SK-N-DZ (cell line): ENCODE measurements around the gene HSPA4L. TPM values are rescaled to one million over a fixed set of nuclear protein-coding genes. Genes with fewer than 3 reads are reported as not detected.

Experiments
- DNase-seq: peaks from one replicate; pipeline ENCODE4 v3.0.0-alpha.2; 2015; ENCODE audit warnings: low spot score
- polyA plus RNA-seq, 2 experiments: library from polyadenylated mRNA; depleted of rRNA; stranded (reverse); fragments of >200 nt; gene quantifications; 2 replicates each; pipeline ENCODE4 v1.2.3, GENCODE V29; 2014

HSPA4L gene
- 6.9 and 9.4 TPM in 2 replicates for polyA plus RNA-seq (2014; cell fraction: cytosol; rRNA removed)
- 4.4 and 5.6 TPM in 2 replicates for polyA plus RNA-seq (2014; cell fraction: nucleus; rRNA removed)

DNA sequence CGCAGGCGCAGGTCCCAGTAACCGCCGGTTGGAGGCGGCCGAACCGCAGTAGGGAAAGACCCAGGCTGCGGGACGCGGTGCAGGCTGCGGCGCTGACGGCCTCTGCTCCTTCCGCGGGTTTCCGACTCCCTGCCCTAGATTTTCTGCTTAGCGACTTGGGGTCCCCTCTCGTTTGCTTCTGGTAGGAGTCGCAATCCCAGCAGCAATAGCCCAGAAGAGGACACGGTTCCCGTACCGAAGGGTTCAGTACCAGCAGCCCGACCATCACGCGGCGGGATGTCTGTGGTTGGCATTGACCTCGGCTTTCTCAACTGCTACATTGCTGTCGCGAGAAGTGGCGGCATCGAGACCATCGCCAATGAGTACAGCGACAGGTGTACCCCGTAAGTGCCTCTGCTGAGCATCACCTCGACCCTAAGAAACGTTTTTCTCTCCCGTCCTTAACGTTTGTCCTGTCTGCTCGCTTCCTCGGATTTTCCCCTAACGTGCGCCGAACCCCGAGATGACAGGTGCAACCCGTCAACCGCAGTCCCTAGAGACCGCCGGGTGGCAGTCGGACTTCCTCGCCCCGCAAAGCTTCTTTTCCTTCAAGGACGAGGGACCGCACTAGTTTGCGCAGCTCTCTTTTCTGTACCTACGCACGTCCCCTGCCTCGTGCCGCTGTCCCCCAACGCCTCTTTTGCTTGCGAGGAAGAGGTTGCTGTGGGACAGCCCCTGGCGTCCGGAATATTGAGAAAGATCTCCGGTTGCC is at the start of gene HSPA4L:
Gene HSPA4L, plus strand, starts transcription at position 48 of the 751 bp plus-strand sequence. Its CDS starts 229 bp downstream, at position 277.
- DNase-seq: peak; percentile 82

DNA sequence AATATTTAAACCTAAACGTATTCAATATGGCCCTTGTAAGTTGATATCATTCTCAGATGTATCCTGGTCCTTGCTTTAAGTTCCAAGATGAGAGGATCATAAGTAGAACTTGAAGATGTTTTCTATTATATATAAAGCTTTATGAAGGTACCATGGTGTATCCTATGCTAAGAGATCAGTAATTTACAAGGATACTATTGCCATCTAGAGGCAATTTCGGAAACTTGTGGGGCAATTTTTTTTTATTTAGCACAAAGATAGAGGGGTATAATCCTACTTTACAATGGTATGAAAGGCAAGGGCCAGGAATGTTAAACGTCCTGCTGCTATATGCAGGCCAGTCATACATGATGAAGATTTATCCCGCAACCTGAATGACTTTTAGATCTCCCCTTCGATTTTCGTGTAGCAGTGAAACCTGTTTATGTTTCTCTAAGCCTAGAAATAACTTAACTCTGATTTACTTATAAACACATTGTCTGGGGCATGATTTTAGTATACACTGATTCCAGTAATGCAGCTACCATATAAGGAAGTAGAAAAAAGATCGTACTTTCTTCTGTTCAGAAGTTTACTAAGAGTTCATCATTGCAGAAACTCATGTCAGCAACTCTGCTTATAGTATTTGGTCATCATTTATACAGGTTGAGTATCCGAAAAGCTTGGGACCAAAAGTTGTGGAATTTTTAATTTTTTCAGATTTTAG is 49.3 kb upstream of the HSPA4L start:
- DNase-seq: peak; percentile 52

GRCh38 chr4:127734976-127735375 is 47.1 kb upstream of the HSPA4L start:
- no peak for DNase-seq

GRCh38 chr4:127737295-127737694 is 44.8 kb upstream of the HSPA4L start:
- DNase-seq: no peak

GRCh38 chr4:127741247-127741646 is 40.9 kb upstream of the HSPA4L start:
- DNase-seq: no peak

DNA sequence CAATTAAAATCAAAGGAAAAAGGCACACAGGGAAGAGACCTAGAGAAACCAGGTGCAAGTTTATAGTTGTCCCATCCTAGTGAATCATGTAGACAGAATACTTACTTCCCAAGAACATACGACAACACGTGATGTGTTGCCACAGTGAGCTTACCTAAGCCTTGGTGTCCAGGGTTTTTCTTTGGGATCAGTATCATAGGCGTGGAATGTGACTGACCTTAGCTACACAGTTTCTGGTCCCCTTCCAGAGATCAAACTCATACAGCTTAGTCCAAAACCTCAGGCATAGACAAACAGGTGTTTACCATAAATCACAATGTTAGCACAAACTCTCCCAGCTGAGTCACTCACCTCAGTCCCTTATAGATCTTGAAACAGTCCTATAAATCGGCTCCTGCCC is 34.2 kb upstream of the HSPA4L start:
- no peak for DNase-seq

DNA sequence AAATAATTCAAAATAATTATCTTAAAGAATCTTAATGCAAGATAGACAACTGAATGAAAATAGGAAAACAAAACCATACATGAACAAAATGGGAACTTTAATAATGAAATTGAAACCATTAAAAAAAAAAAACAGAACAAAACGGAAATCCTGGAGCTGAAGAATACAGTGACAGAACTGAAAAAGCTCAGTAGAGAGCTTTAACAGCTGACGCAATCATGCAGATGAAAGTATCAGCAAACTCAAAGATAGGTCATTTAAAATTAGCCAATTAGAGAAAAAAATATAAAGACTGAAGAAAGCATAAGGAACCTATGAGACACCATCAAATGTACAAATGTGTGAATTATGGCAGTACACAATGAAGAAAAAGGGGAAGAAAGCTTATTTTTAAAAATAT is 33.2 kb upstream of the HSPA4L start:
- no peak for DNase-seq

GRCh38 chr4:127756906-127757305 is 25.2 kb upstream of the HSPA4L start:
- DNase-seq: no peak

DNA sequence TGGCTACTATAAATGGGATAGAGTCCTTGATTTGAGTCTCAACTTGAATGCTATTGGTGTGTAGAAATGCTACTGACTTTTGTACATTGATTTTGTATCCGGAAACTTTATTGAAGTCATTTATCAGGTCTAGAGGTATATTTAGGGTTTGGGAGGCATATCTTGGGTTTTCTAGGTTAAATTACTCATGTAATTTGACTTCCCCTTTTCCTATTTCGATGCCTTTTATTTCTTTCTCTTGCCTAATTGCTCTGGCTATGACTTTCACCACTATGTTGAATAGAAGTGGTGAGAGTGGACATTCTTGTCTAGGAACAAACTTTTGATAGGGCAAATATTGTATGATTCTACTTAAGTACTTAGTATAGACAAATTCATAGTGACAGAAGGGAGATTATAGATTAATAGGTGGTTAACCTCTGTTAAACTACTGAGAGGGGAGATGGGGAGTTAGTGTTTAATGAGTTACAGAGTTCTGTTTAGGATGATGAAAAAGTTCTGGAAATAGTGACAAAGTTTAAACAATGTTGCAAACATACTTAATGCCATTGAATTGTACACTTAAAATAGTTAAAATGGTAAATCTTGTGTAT is 22.8 kb upstream of the HSPA4L start:
- no peak for DNase-seq

DNA sequence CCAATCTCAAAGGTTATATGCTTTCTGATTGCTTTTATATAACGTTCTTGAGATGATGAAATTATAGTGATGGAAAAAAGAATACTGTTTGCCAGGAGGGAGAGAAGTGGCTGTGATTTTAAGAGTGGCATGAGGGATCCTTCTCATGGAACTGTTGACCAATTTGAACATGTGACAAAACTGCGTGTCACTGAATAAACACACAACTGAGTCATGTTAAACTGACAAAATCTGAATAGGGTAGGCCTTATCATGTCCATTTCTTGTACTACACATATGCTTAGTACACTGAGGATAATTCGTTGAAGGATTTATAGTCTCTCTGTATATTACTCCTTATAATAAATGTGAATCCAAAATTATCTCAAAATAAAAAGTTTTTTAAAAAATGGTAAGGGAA is 22.2 kb upstream of the HSPA4L start:
- no peak for DNase-seq

- peak; percentile 45 for DNase-seq
Observed at GRCh38 chr4:127771535-127772275, 10.4 kb upstream of the HSPA4L start.

DNA sequence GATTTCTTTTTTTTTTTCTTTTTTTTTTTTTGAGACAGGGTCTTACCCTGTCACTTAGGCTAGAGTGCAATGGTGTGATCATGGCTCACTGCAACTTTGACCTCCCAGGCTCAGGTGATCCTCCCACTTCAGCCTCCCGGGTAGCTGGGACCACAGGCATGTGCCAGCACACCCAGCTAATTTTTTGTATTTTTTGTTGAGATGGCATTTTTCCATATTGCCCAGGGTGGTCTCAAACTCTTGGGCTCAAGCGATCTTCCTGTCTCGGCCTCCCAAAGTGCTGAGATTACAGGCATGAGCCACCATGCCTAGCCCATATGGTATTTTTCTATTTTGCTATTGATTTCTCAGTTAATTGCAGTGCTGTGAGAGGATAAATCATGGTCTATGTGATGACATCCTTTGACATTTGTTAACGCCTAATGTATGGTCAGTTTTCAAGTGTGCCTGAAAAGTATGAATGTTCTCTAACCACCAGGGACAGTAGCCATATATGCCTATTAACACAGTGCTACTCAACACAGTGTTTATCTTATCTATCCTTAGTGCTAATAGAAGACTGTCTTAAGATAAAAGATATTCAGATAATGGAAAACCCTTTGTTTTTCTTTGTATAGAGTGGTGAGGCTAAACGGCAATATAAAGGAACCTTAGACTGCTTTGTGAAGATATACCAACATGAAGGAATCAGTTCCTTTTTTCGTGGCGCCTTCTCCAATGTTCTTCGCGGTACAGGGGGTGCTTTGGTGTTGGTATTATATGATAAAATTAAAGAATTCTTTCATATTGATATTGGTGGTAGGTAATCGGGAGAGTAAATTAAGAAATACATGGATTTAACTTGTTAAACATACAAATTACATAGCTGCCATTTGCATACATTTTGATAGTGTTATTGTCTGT is 9.1 kb upstream of the HSPA4L start:
- DNase-seq: no peak

DNA sequence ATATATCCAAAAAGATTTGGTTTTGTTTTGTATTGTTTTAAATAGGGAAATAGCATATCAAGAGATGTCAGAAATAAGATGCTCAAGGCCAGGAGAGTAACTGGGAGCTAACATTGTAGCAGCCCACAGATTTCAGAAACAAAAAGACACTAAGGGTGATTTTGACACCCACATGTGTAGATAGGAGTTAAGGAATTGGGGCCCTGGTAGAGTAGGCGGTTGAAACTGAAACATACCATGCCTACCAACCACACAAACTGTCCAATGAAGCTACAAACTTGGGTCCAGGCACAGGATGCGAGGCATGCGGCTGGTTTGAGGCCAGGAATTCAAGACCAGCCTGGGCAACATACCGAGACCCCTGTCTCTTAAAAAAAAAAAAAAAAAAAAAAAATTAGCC is 6.3 kb upstream of the HSPA4L start:
- no peak for DNase-seq

GRCh38 chr4:127776620-127777019 is 5.5 kb upstream of the HSPA4L start:
- DNase-seq: no peak

GRCh38 chr4:127777487-127777886 is 4.6 kb upstream of the HSPA4L start:
- no peak for DNase-seq

GRCh38 chr4:127778102-127778501 is 4.0 kb upstream of the HSPA4L start:
- no peak for DNase-seq

- no peak for DNase-seq
Observed at GRCh38 chr4:127780598-127780997, 1.5 kb upstream of the HSPA4L start.

GRCh38 chr4:127781300-127782024 is 660 bp upstream of the HSPA4L start:
- DNase-seq: no peak

DNA sequence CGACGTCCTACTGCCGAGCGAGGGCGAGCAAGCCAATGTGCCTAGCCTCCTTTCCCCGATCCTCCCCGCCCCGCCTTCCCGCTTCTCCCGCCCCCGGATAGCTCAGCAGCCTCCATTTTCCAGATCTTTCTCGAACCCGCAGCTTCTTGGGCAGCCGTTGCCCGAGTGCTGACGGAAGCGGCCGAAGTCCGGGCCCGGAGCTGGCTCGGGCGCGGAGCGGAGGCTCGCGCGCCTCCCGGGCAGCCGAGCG is 172 bp upstream of the HSPA4L start:
- no peak for DNase-seq

GRCh38 chr4:127783026-127783769 is 1.1 kb downstream of the HSPA4L start:
- DNase-seq: peak; percentile 47
